ENCODE measurements around the gene GRIK5. TPM values are rescaled to one million over a fixed set of nuclear protein-coding genes. Genes with fewer than 3 reads are reported as not detected.

GRIK5 gene
- polyA plus RNA-seq, 1 donor from 2014 or later, result 22.4 TPM

- no peak overlapping the region for H2AFZ ChIP-seq (ENCODE audit: low read depth, low read length)
- no peak for TF ChIP-seq MXI1 (conservative IDR thresholded peaks at IDR 0.05; ENCODE audit: poor library complexity, severe bottlenecking)
- no peak for TF ChIP-seq TAF1 (IDR thresholded peaks at IDR 0.05; ENCODE audit: low read depth)
- TF ChIP-seq CTCF (IDR thresholded peaks at IDR 0.05; ENCODE audit: poor library complexity, severe bottlenecking), result no peak
- TF ChIP-seq POLR2AphosphoS5 (IDR thresholded peaks at IDR 0.05), result no peak
- H3K4me2 ChIP-seq (ENCODE audit: low read length), result no peak overlapping the region
- peaks cover 9% of the 10 kb centered on the region for H3K36me3 ChIP-seq (ENCODE audit: insufficient read depth, low read length)
- H3K4me3 ChIP-seq (ENCODE audit: low read length), result no peak overlapping the region
- no peaks in the 10 kb centered on the region for H4K20me1 ChIP-seq (ENCODE audit: insufficient read depth)
- H3K9ac ChIP-seq (ENCODE audit: low read length), result no peak overlapping the region
- no peaks in the 10 kb centered on the region for H3F3A ChIP-seq (ENCODE audit: insufficient read depth, low read length, poor library complexity, severe bottlenecking)
- no peaks in the 10 kb centered on the region for H3K9me3 ChIP-seq (ENCODE audit: low read length)
- no peaks in the 10 kb centered on the region for H3K27me3 ChIP-seq (ENCODE audit: insufficient read depth, low read depth, low read length)
- H3K27ac ChIP-seq (ENCODE audit: low read length), result no peak overlapping the region
- no peaks in the 10 kb centered on the region for H3K79me2 ChIP-seq (replicated peaks; ENCODE audit: insufficient read depth, low read length)
- no peaks in the 10 kb centered on the region for H3K9me2 ChIP-seq (ENCODE audit: insufficient read depth, low read length)
Observed at GRCh38 chr19:42093505-42093904, 23.5 kb upstream of the GRIK5 start.

- Histone ChIP-seq H3K36me3 (ENCODE audit: insufficient read depth, low read length) (peaks cover 9% of the 10 kb centered on the region), H3K4me2 (ENCODE audit: low read length) (no peak overlapping the region), H2AFZ (ENCODE audit: low read depth, low read length) (no peak overlapping the region), H3K27me3 (ENCODE audit: insufficient read depth, low read depth, low read length) (no peaks in the 10 kb centered on the region), H3K9me3 (ENCODE audit: low read length) (no peaks in the 10 kb centered on the region), H3K4me3 (ENCODE audit: low read length) (no peak overlapping the region), H3K27ac (ENCODE audit: low read length) (no peak overlapping the region), H4K20me1 (ENCODE audit: insufficient read depth) (no peaks in the 10 kb centered on the region), H3K9me2 (ENCODE audit: insufficient read depth, low read length) (no peaks in the 10 kb centered on the region), H3F3A (ENCODE audit: insufficient read depth, low read length, poor library complexity, severe bottlenecking) (no peaks in the 10 kb centered on the region), H3K79me2 (replicated peaks; ENCODE audit: insufficient read depth, low read length) (no peaks in the 10 kb centered on the region), H3K9ac (ENCODE audit: low read length) (no peak overlapping the region)
- no peak for TF ChIP-seq EZH2 (IDR thresholded peaks at IDR 0.05; ENCODE audit: borderline replicate concordance, insufficient read depth, low read length, poor library complexity, severe bottlenecking)
Observed at GRCh38 chr19:42092350-42092749, 22.3 kb upstream of the GRIK5 start.

- Histone ChIP-seq H2AFZ (ENCODE audit: low read depth, low read length) (no peak overlapping the region), H3K27ac (ENCODE audit: low read length) (no peak overlapping the region), H3K4me2 (ENCODE audit: low read length) (no peak overlapping the region), H3F3A (ENCODE audit: insufficient read depth, low read length, poor library complexity, severe bottlenecking) (no peaks in the 10 kb centered on the region), H4K20me1 (ENCODE audit: insufficient read depth) (no peaks in the 10 kb centered on the region), H3K9me2 (ENCODE audit: insufficient read depth, low read length) (no peaks in the 10 kb centered on the region), H3K9me3 (ENCODE audit: low read length) (no peaks in the 10 kb centered on the region), H3K9ac (ENCODE audit: low read length) (no peak overlapping the region), H3K4me3 (ENCODE audit: low read length) (no peak overlapping the region), H3K27me3 (ENCODE audit: insufficient read depth, low read depth, low read length) (no peaks in the 10 kb centered on the region), H3K79me2 (replicated peaks; ENCODE audit: insufficient read depth, low read length) (no peaks in the 10 kb centered on the region), H3K36me3 (ENCODE audit: insufficient read depth, low read length) (peaks cover 9% of the 10 kb centered on the region)
- TF ChIP-seq REST (IDR thresholded peaks at IDR 0.05; ENCODE audit: borderline replicate concordance), result no peak
- no peak for TF ChIP-seq POLR2AphosphoS5 (IDR thresholded peaks at IDR 0.05)
- TF ChIP-seq RAD21 (conservative IDR thresholded peaks at IDR 0.05), result no peak
- TF ChIP-seq TAF1 (IDR thresholded peaks at IDR 0.05; ENCODE audit: low read depth), result no peak
- TF ChIP-seq SMC3 (conservative IDR thresholded peaks at IDR 0.05; ENCODE audit: poor library complexity), result no peak
- TF ChIP-seq EP300 (conservative IDR thresholded peaks at IDR 0.05; ENCODE audit: poor library complexity, severe bottlenecking), result no peak
- no peak for TF ChIP-seq CTCF (IDR thresholded peaks at IDR 0.05; ENCODE audit: poor library complexity, severe bottlenecking)
- no peak for TF ChIP-seq MXI1 (conservative IDR thresholded peaks at IDR 0.05; ENCODE audit: poor library complexity, severe bottlenecking)
- TF ChIP-seq EZH2 (IDR thresholded peaks at IDR 0.05; ENCODE audit: borderline replicate concordance, insufficient read depth, low read length, poor library complexity, severe bottlenecking), result no peak
Observed at GRCh38 chr19:42091742-42092141, 21.7 kb upstream of the GRIK5 start.
